GM19035 (cell line): ENCODE data around the gene HOXA11.

Source experiments
- ATAC-seq: cut with Tn5 transposase; IDR thresholded peaks from one replicate; pipeline ENCODE4 v1.9.1; 2021; ENCODE audit not compliant: unreplicated experiment

HOXA11 gene

DNA sequence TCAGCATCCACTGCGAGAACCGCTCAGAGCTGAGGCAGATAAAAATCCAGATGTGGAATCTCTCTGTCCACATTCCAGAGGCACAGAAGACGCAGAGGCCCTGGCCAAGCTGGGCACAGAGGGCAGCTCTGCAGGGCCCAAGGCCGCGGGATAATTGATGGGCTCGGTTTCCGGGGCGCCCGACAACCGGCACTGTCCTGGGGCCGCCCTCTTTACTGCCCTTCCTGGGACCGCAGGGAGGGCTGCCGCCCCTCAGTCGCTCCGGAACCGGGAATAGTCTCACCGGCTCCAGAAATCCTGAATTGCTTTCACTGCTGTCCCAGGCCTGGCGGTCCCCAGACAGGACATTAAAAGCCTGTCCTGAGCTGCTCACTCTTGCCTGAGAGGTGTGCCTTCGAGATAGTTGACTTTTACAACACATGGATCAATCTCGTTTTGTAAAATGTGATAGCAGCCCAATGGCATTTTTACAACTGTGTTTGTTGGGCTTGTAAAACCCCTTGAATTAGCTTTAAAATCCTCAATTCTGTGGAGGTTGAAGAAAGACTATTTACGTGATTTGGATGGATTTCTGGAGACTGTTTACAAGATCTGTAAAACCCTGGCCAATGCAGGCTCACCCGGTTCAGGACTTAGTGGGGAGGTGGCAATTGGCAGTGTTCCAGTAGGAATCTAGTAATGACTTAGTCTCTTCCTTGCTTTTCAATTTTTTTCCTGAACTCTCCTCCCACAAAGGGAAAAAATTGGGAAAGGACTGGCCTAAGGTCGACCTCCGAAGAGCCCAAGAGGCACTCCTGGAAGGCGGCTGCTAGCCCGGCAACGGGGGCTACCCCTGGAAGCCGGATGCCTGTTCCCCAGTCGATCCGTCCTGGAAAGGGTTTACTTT is 36.0 kb downstream of the HOXA11 start:
- ATAC-seq = no peak

DNA sequence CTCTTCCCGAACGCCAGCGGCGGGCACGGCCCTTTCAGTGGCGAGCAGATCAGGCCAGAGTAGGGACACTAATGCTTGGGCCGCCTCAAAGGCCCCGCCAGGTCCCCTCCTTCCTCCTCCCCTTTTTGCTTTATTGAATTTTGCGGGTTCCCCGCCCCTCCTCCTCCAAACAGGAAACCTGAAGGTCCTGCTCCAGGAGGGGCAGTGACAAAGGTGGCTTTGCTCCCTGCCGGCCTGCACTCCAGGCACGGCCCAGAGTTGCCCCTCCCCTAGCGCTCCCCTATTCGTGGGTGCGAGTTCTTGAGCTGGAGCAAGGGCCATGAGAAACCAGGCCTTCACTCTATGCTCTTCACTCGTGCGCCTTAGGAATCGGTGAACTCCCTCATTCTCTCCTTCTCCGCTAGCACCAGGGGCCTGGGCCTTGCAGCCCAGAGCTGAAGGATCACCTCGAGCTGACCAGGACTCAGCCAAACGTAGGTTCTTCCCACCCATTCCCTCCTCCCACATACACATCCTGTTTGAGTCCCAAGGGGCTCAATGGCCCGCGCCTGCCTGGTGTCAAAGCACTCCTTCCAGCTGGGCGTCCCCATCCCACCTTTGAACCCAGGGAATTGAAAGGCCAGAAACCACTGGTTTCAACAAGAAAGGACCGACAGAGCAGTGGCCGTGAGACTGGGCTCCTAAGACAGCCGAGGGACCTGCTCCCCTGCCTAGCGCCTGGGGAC is 36.8 kb downstream of the HOXA11 start:
- ATAC-seq = no peak

DNA sequence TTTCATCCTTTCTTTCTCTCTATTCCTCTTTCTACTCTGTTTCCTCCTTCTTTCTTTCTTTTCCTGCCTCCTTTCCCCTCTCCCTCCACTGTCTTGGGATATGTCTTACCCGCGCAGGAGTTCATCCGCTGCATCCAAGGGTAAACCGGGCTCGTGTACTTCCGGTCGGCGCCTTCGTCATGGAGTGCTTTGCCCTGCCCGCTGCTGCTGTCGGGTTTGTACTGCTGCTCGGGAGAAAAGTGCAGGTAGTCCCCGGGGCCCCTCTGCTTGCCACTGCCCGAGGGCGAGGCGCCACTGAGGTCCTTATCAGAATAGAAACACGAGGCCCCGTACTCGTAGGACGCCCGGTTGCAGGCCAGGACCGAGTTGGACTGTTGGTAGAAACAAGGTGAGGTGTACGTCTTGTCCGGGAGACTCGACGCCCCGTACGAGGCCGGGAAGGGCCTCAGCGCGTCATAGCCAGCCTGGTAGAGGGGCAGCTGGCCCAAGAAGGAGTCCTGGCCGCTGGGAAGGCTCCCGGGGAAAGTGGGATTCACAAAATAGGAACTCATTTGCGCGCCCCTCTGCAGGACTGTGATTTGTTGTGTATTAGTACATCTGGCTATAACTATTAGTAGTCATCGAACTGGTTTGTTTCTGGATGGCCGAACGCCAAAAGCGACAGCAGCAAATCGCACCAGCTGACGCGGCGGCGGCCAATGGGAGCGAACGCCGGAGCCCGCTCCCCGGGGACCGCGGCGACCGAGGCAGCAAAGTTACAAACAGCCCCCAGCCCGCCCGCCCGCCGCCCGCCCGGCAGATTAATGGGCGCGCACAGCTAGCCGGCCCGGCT is 37.6 kb downstream of the HOXA11 start, which contains the start of gene HOXA6:
Gene HOXA6, minus strand, starts transcription at position 576 of the 832 bp plus-strand sequence. Its CDS starts 25 bp downstream, at position 551.
- no peak for ATAC-seq

DNA sequence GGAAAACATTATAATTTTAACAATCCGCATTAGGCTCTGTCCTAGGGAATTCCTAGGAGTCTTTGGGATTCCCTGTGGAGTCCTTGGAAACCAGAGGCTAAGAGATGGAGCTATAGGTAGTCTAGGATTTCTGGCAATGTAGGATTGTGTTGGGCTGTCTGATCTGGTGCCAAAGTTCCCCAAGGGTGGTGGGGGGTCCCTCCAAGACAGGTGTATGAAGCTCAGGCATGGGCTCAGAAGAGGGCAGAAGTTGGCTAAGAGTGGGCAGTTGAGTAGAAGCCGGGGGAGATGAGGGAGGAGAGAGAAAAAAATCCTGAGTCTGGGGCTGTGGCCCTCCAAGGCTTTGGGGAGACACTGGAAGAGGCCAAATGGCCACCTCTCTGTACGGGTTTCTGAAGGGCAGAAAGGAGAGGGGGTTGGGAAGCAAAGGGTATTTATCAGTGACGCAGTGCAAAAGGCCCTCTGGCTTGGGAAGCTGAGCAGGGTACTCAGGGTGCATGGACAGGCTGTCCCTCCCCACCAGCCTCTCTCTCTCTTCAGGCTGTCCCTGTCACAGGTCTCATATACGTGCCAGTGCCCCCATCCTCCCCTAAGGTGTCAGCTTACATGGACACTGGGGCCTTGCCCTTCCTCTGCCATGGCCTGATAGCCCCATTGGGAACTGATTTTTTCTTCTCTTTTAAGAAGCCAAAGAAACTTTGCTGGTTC is 38.4 kb downstream of the HOXA11 start:
- ATAC-seq = no peak

DNA sequence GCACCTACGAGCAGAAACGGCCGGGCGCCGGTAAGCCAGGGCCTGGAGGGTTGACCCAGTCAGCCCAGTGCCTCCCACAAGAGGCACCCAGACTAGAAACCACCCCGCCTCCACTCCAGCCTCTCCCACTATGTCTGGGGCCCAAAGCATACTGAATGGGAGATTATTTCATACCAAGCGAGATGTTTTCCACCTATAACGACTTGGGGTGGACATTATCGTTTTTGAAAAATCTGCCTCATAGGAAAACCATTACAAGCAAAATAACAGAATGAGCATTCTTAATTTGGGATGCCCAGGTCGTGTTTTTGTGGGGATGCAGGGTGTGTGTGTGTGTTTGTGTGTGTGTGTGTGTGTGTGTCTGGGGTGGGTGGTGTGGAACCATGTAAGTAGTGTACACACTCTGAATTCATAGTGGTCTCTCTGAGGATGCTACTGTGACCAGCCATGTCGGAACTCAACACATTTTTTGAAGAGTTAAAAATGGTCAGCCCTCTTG is 39.1 kb downstream of the HOXA11 start:
- ATAC-seq = no peak

GRCh38 chr7:27145165-27145913 is 39.7 kb downstream of the HOXA11 start:
- ATAC-seq = no peak

DNA sequence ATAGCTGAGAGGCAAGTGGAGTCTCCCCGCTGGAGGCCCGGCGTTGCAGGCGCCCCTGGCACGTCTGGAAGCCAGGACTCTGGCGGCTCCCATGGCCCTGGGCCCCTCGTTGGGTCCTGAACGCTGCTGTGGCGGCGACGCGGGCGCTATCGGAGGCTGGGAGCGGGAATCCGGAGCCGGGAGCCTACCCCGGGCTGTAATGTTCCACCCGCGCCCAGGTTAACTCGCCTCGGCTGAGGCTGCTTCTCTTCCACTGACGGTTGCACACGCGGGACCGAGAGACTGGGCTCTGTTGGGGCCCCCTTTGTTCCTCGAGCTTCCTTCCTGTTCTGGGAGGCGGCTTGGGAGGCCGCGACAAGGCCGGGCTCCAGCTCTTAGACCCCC is 40.3 kb downstream of the HOXA11 start:
- ATAC-seq = no peak

- ATAC-seq = no peak
These were observed 40.9 kb downstream of the HOXA11 start for GRCh38 chr7:27143950-27144780.

- ATAC-seq = peak; percentile 73
These were observed 41.7 kb downstream of the HOXA11 start, which contains the start of gene HOXA5 for GRCh38 chr7:27143023-27143949. Gene HOXA5 (minus strand): TSS chr7:27143681. CDS start chr7:27143607, 74 bp downstream.

DNA sequence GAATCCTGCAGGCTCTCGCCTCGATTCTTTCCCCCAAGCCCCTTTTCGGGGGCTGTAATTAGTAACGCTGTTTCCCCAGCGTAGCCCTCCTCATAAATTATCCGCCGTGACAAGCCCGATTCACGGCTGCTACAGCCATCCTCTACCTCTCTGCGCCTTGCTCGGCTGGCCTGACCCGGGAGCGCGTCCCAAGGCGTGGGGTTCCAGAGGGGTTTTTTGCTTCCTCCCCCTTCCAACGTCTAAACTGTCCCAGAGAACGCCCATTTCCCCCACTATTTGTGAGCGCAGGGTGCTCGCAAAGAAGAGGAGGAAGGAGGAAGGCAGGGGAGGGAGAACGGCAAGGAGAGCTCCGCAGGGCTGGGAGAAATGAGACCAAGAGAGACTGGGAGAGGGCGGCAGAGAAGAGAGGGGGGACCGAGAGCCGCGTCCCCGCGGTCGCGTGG is 42.4 kb downstream of the HOXA11 start:
- no peak for ATAC-seq

GRCh38 chr7:27141923-27142579 is 43.0 kb downstream of the HOXA11 start:
- ATAC-seq = no peak

DNA sequence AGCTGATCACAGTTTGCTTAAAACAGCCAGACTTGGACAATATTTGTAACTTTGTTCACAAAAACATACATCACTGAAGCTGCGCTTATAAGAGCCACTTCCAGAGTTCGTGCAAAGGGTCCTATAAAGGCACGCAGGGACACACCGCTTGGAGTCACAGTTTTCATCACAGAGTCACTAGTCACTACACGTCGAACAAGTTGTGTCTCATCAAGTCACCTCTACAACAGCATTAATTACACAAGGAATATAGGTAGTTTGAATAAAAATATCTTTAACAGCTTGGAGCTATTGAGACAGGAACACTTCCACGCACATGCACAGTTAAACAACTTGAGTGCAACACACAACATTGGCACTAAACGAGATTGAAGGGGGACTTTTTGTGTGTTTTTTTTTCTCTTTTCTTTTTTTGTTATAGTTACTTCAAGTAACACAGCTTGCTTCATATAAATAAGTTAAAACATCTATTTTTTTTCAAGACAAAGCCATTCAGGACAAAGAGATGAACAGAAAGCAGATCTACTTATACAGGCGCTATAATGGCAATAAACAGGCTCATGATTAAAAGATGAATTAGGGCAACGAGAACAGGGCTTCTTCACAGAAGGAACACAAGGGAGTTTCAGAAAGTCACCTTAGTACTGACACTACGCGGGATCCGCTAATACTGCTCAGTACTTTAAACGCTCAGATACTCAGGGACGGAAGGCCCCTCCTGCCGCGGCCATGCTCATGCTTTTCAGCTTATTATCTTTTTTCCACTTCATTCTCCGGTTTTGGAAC is 43.7 kb downstream of the HOXA11 start:
- no peak for ATAC-seq

DNA sequence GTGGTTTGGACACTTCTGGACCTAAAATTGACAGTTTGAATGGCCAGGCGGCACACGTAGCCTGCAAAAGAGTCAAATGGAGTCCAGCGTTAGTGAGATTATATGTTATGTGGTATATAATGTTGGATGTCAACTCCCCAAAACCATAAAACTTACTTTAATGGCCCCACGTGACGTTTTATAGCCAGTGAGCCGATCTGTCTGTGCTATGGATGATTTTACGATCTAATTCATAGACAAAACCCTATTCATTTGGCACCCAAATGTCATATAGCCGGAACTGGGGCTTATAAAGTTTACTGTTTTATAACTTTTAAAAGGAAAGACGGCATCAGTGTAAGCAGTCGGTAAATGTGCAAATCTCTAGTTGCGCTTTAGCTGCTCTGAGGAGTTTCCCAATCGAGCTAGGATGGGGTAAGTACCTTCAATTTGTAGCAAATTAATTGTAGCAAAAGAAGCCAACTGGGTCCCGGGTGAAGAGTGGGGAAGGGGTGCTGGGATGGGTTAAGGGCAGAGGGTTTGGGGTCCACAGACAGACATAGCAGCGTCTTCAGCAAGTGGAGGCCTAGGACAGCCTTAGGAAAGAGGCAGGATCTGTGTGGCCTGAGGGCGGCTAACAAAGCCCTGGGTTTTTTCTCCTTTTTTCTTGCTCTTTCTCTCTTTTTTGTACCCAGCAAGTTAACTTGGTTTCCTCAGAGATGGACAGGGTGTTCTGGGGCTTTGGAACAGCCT is 44.7 kb downstream of the HOXA11 start:
- no peak for ATAC-seq

GRCh38 chr7:27139334-27140125 is 45.5 kb downstream of the HOXA11 start:
- ATAC-seq = no peak

DNA sequence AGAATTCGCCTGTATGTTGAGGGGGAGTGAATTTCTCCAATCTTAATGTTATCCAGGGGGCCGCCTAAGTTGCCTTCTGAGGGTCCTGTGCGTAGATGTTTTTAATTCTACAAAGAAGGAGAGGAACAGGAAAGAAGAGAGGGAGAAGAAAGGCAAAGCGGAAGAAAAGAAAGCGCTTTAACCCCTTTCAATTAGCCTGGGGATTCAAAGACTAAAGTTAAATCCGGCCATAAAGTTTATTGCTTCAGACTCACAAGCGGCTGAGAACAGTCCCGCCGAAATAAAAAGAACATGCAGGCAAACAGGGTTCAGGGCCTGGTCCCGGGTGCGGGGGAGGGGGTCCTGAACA is 46.1 kb downstream of the HOXA11 start:
- no peak for ATAC-seq
